SU-DHL-6 (cell line): ENCODE results near the gene CFAP74.

Experiments
- H2AFZ ChIP-seq: fragments of 200-600 bp; sonication (generic); 2 replicates; pipeline ENCODE4 v1.6.1; 2014; ENCODE audit warnings: low read depth, mild to moderate bottlenecking, moderate library complexity, mixed read lengths, antibody characterized with exemption, low read length; ENCODE audit not compliant: severe bottlenecking
- H3F3A ChIP-seq: fragments of 200-600 bp; shearing (Covaris generic); 2 replicates; pipeline ENCODE4 v1.6.0; 2016; ENCODE audit warnings: antibody characterized with exemption, mild to moderate bottlenecking; ENCODE audit not compliant: insufficient read depth
- H3K27ac ChIP-seq: fragments of 200-600 bp; sonication (generic); 2 replicates; pipeline ENCODE4 v1.5.1; 2016; ENCODE audit warnings: low read depth, mild to moderate bottlenecking, low read length, moderate library complexity, mixed read lengths
- H3K27me3 ChIP-seq: fragments of 200-600 bp; sonication (generic), shearing (Covaris generic); 2 replicates; pipeline ENCODE4 v1.6.0; 2014; ENCODE audit warnings: mild to moderate bottlenecking, low read length
- H3K36me3 ChIP-seq: fragments of 200-600 bp; sonication (generic); 2 replicates; pipeline ENCODE4 v1.6.1; 2014; ENCODE audit warnings: mild to moderate bottlenecking, low read length, mixed read lengths
- H3K4me2 ChIP-seq: fragments of 300-600, 200-600 bp; shearing (Covaris generic), sonication (generic); 2 replicates; pipeline ENCODE4 v1.6.0; 2014; ENCODE audit warnings: low read length, low read depth, mild to moderate bottlenecking; ENCODE audit not compliant: poor library complexity, severe bottlenecking
- H3K4me3 ChIP-seq: fragments of 200-600 bp; sonication (generic); 2 replicates; pipeline ENCODE4 v1.5.1; 2014; ENCODE audit warnings: antibody characterized with exemption, low read length, mild to moderate bottlenecking, mixed read lengths; ENCODE audit not compliant: insufficient read depth, poor library complexity, severe bottlenecking
- H3K79me2 ChIP-seq: fragments of 200-600 bp; sonication (generic); 2 replicates; pipeline ENCODE4 v1.6.1; 2014; ENCODE audit warnings: mild to moderate bottlenecking, low read length, moderate library complexity; ENCODE audit not compliant: insufficient read depth
- H3K9ac ChIP-seq: fragments of 200-600 bp; sonication (generic); 2 replicates; pipeline ENCODE4 v1.7.0; 2014; ENCODE audit warnings: mild to moderate bottlenecking, low read length
- H3K9me2 ChIP-seq: fragments of 200-600 bp; sonication (generic); replicated peaks from 2 replicates; pipeline ENCODE4 v1.6.1; 2014; ENCODE audit warnings: low read length; ENCODE audit not compliant: insufficient read depth
- H3K9me3 ChIP-seq: fragments of 200-600 bp; sonication (generic); 2 replicates; pipeline ENCODE4 v1.6.1; 2014; ENCODE audit warnings: low read length, mixed read lengths; ENCODE audit not compliant: insufficient read depth
- H4K20me1 ChIP-seq: fragments of 200-600 bp; sonication (generic); 2 replicates; pipeline ENCODE4 v1.6.1; 2014; ENCODE audit warnings: low read depth, mild to moderate bottlenecking, antibody characterized with exemption, low read length, moderate library complexity, mixed read lengths
- EZH2phosphoT487 ChIP-seq: fragments of 200-600 bp; sonication (generic), shearing (Covaris generic); conservative IDR thresholded peaks from 2 replicates; pipeline ENCODE4 v1.6.1; 2018; ENCODE audit warnings: mild to moderate bottlenecking, antibody characterized with exemption, low read length, moderate library complexity, mixed read lengths
- TF ChIP-seq, protein P1 (sequence below): fragments of 200-600 bp; sonication (generic); IDR thresholded peaks from one replicate; pipeline ENCODE4 v1.5.1; 2017; ENCODE audit warnings: antibody characterized with exemption, mild to moderate bottlenecking, low read length, moderate library complexity; ENCODE audit not compliant: insufficient read depth, poor library complexity, severe bottlenecking

CFAP74 gene, protein sequence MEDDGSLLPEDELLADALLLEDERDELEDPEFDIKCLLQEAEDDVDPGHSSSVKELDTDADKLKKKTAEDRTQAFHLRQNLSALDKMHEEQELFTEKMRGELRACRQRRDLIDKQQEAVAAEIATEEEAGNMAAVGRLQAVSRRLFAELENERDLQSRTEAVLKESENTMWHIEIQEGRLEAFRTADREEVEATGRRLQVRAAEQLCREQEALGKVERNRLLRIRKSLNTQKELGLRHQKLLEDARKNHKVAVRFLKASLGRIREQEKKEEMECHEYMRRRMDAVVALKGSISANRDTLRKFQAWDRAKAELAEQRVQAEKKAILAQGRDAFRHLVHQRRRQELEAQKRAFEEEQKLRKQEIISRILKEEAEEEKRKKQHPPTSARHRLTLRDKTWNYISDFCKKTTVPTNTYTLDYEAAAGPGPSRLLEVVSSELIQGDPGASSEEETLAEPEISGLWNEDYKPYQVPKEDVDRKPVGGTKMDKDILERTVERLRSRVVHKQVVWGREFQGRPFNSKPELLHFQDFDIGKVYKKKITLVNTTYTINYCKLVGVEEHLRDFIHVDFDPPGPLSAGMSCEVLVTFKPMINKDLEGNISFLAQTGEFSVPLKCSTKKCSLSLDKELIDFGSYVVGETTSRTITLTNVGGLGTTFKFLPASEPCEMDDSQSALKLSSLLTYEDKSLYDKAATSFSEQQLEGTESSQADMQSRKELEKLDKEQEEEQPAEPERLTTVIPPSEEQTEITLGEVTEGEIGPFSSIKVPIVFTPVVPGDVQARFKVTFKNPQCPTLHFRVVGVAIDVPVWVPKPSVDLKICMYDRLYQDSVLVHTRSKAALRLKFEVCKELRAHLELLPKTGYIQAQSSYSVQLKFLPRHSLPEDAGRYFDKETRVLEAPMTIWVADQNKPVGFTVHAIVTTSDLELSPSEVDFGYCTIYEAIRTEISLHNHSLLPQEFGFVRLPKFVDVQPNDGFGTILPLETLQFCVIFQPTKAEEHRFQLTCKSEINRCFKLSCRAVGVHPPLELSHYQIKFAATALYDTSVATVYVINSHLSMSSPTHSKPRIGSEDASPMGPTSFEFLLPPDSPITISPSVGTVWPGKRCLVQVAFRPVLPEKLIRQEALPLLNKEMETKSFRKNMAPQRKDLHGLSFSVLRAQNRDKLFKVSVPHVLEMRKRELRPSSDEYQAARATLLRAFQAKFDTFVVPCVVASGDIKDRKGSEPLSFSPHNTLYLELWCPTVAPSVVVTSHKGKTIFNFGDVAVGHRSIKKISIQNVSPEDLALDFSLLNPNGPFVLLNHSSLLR (N-terminal part only)

DNA sequence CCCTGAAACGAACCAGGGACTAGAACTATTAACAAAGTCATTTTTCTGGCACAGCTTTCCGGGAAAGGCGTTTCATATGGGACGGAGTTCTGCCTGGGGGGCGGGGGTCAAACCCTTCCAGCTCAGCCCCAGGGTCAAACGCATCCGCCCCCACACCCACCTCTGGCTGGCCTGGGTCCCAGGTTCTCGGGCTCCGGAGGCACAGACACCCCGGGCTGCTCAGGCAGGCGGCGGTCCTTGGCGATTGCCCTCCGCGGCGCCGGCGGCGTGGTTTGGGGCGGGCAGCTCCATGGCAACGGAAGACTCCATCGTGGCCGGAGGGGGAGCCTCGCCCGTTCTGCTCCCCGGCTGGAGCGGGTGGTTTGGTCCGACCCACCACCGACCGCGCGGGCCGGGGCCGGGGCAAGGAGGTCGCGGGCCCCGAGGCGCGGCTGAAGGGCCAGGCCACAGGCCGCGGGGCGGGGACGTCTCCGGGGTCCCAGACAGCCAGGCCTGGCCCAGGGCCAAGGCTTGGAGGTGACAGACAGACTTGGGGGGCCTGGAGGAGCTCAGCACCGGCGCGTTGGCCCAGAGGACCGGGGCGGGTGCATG lies at the start of gene CFAP74:
Gene CFAP74, minus strand, starts transcription at position 246 of the 591 bp plus-strand sequence. CDS start 12,830 bp downstream, outside the sequence.
- no peaks in the 10 kb centered on the region for H3K36me3 ChIP-seq
- no peak within 1 kb of the TSS for H2AFZ ChIP-seq
- H3K4me2 ChIP-seq: no peak within 1 kb of the TSS
- no peaks in the 10 kb centered on the region for H3F3A ChIP-seq
- no peak within 1 kb of the TSS for H3K9ac ChIP-seq
- H4K20me1 ChIP-seq: no peaks in the 10 kb centered on the region
- H3K79me2 ChIP-seq: no peaks in the 10 kb centered on the region
- H3K27me3 ChIP-seq: no peaks in the 10 kb centered on the region
- H3K27ac ChIP-seq: no peak within 1 kb of the TSS
- no peak for TF ChIP-seq EZH2phosphoT487
- TF ChIP-seq, protein P1, sequence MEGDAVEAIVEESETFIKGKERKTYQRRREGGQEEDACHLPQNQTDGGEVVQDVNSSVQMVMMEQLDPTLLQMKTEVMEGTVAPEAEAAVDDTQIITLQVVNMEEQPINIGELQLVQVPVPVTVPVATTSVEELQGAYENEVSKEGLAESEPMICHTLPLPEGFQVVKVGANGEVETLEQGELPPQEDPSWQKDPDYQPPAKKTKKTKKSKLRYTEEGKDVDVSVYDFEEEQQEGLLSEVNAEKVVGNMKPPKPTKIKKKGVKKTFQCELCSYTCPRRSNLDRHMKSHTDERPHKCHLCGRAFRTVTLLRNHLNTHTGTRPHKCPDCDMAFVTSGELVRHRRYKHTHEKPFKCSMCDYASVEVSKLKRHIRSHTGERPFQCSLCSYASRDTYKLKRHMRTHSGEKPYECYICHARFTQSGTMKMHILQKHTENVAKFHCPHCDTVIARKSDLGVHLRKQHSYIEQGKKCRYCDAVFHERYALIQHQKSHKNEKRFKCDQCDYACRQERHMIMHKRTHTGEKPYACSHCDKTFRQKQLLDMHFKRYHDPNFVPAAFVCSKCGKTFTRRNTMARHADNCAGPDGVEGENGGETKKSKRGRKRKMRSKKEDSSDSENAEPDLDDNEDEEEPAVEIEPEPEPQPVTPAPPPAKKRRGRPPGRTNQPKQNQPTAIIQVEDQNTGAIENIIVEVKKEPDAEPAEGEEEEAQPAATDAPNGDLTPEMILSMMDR: no peak
- H3K9me3 ChIP-seq: no peaks in the 10 kb centered on the region
- no peak within 1 kb of the TSS for H3K4me3 ChIP-seq
- H3K9me2 ChIP-seq: no peaks in the 10 kb centered on the region

DNA sequence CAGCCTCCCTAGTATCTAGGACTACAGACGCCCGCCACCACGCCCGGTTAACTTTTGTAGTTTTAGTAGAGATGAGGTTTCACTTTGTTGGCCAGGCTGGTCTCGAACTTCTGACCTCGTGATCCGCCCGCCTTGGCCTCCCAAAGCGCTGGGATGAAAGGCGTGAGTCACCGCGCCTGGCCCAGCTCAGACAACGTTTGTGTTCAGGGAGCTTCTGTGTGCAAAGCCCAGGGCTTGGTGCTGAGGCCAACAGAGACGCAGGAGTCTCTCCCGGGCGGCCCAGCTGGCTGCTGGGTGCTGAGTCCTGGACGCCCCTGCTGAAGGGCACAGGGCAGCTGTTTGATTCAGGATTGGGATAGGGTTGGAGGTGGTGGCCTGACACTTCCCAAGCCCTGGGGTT lies 49.6 kb upstream of the CFAP74 start:
- Histone ChIP-seq H3K27me3 (no peaks in the 10 kb centered on the region), H3K9me2 (no peaks in the 10 kb centered on the region), H3K4me2 (no peak overlapping the region), H3K9ac (no peak overlapping the region), H3K9me3 (no peaks in the 10 kb centered on the region), H4K20me1 (no peaks in the 10 kb centered on the region), H3K36me3 (no peaks in the 10 kb centered on the region), H3F3A (no peaks in the 10 kb centered on the region), H3K79me2 (no peaks in the 10 kb centered on the region), H2AFZ (no peak overlapping the region), H3K27ac (no peak overlapping the region), H3K4me3 (no peak overlapping the region)
- TF ChIP-seq, protein P1: no peak
- no peak for TF ChIP-seq EZH2phosphoT487

DNA sequence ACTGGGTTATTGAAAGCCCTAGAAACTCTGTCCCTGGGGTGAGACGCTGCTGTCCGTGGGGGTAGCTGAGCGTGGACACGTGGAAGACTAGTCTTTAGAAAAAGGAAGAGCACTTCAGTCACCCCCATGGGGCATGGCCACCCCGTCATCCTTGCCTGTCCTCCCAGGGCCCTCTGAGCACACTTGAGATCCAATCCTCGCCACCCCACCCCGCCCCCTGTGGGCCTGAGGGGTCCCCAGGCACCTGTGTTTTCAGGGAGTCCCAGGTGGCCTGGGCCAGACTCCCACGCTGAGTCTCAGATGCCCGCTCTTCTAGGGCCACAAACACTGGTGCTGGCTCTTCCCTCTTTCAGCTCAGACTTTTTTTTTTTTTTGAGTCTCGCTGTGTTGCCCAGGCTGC lies 49.2 kb upstream of the CFAP74 start:
- TF ChIP-seq EZH2phosphoT487: no peak
- TF ChIP-seq, protein P1: no peak
- Histone ChIP-seq H3K9me2 (no peaks in the 10 kb centered on the region), H3K27me3 (no peaks in the 10 kb centered on the region), H2AFZ (no peak overlapping the region), H3K36me3 (no peaks in the 10 kb centered on the region), H3K4me3 (no peak overlapping the region), H3K9me3 (no peaks in the 10 kb centered on the region), H3F3A (no peaks in the 10 kb centered on the region), H3K79me2 (no peaks in the 10 kb centered on the region), H3K4me2 (no peak overlapping the region), H3K9ac (no peak overlapping the region), H4K20me1 (no peaks in the 10 kb centered on the region), H3K27ac (no peak overlapping the region)
